Gastrocnemius medialis (tissue), 4 donors: ENCODE results near the gene ADSL. TPM values are rescaled to one million over a fixed set of nuclear protein-coding genes. Genes with fewer than 3 reads are reported as not detected.

Experiments used
- ATAC-seq, 2 donors: fragments of 150-250 bp; one replicate each; pipeline ENCODE4 v1.9.1; 2016
- DNase-seq, 2 donors: peaks; one replicate each; pipeline ENCODE4 v3.0.0-alpha.2; 2019
- H3K27ac ChIP-seq, 4 donors: fragments of 200-600 bp; sonication (generic); 1 replicate in 1 of 4; 2 replicates in 3 of 4; pipeline ENCODE4 v1.5.1; 2016 to 2018; ENCODE audit warnings: mild to moderate bottlenecking in 2 of 4, moderate library complexity in 1 of 4
- H3K27me3 ChIP-seq, 3 donors: fragments of 200-600 bp; sonication (generic) in 2 of 3; 1 replicate in 1 of 3; 2 replicates in 2 of 3; pipeline versions ENCODE4 v1.5.1 to v1.6.0; 2016 to 2019; ENCODE audit warnings: mild to moderate bottlenecking in 1 of 3, moderate library complexity in 1 of 3
- H3K36me3 ChIP-seq, 2 donors: fragments of 200-600 bp; sonication (generic) in 1 of 2; one replicate each; pipeline ENCODE4 v1.5.1; 2017 to 2018
- H3K4me1 ChIP-seq, 2 donors: fragments of 200-600 bp; sonication (generic) in 1 of 2; one replicate each; pipeline ENCODE4 v1.5.1; 2016 to 2017; ENCODE audit warnings: mild to moderate bottlenecking in 2 of 2
- H3K4me3 ChIP-seq, 4 donors: fragments of 200-600 bp; sonication (generic) in 3 of 4; 1 replicate in 1 of 4; 2 replicates in 3 of 4; pipeline ENCODE4 v1.5.1; 2016 to 2019; ENCODE audit warnings: mild to moderate bottlenecking in 2 of 4
- H3K9me3 ChIP-seq, 3 donors: fragments of 200-600 bp; sonication (generic) in 2 of 3; 1 replicate in 1 of 3; 2 replicates in 2 of 3; pipeline ENCODE4 v1.5.1; 2016 to 2019
- CTCF ChIP-seq, 5 experiments: fragments of 450-650 bp in 3 of 5; fragments of 200-600 bp in 2 of 5; sonication (generic) in 2 of 5; IDR thresholded peaks in 4 of 5; conservative IDR thresholded peaks in 1 of 5; 1 replicate in 4 of 5; 2 replicates in 1 of 5; pipeline ENCODE4 v1.5.1; 2016 to 2019; ENCODE audit warnings: antibody characterized with exemption in 5 of 5, mild to moderate bottlenecking in 3 of 5, moderate library complexity in 3 of 5
- POLR2A ChIP-seq, 2 donors: fragments of 450-650 bp; IDR thresholded peaks; one replicate each; pipeline ENCODE4 v1.6.1; 2017; ENCODE audit warnings: antibody characterized with exemption in 2 of 2, mild to moderate bottlenecking in 2 of 2, moderate library complexity in 2 of 2
- in situ Hi-C, 4 donors: fragments of 200-750 bp; cut with MboI; loops; one replicate each; pipeline versions ENCODE4 v1.15.0 to v1.8.0; 2017; ENCODE audit warnings: low sequenced_read_pairs in 4 of 4
- intact Hi-C: fragments of 100-400 bp; cut with DNase I; formaldehyde crosslinking; loops from one replicate; pipeline ENCODE4 v1.15.1; 2023; ENCODE audit warnings: low total_unique reads
- total RNA-seq, 4 donors: library from RNA; depleted of rRNA; stranded (reverse); fragments of >200 nt; gene quantifications; one replicate each; pipeline versions ENCODE4 v1.1.0 to v1.2.3, GENCODE V29; 2016

ADSL gene
- total RNA-seq, 4 donors from 2014 or later = 249 to 283 (median 262) TPM

DNA sequence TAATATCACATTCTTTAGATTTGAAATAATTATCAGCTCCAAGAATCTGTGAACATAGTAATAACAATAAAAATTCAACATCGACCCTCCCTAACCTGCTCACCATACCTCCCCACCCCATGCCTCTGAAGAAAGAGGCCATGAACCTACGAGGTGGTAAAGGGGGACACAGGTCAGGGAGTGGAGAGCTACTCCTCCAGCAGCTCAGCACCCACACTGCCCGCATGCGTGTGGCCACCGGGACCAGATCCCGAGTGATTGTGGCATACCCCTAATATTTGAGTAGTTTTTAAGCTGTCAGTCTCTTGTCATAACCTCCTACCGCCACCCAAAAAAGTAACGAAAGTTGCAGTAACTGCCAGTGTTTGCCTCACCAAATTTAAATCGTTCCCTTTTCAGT lies 16.8 kb upstream of the ADSL start:
- ATAC-seq = no peak
- TF ChIP-seq CTCF (IDR thresholded peaks at IDR 0.05 in 4 of 5, conservative IDR thresholded peaks at IDR 0.05 in 1 of 5) (no peak), POLR2A (IDR thresholded peaks at IDR 0.05) (no peak)
- DNase-seq = no peak
- peaks cover 0 to 8% of the 10 kb centered on the region in 2 donors for H3K36me3 ChIP-seq
- H3K4me1 ChIP-seq = peaks cover 5 to 6% of the 10 kb centered on the region in 2 donors
- in situ Hi-C loops (loop anchor here in 2 of 4 donors (25.0 kb wide), 1 partner anchor 792 kb away; the partner anchor contains the start of gene RPS19BP1 (in 2 of the 2)), intact Hi-C loops (no loop called here)
- no peaks in the 10 kb centered on the region for H3K9me3 ChIP-seq
- no peaks in the 10 kb centered on the region for H3K27me3 ChIP-seq
- H3K27ac ChIP-seq = no peak overlapping the region
- H3K4me3 ChIP-seq = no peak overlapping the region

DNA sequence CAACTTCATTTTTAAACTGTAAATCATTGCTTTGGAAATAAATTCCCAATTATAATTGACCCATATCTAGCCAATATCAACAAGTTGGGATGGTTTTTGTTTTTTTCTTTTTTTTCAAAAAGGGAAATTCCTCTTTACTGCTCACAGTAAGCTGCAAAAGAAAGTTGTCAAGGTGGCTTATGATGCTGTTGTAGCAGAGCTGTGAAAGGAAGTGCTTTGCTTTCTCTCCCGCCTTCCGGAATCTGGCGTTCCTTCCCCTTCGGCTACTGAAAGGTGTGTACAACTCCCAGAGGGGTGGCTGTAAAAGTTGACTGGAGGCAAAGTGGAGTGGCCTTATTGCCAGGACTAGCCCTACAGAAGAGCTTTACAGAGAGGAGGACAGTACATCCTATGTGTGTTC lies 16.2 kb upstream of the ADSL start:
- in situ Hi-C loops = loop anchor here in 2 of 4 donors (25.0 kb wide), 1 partner anchor 793 kb away; the partner anchor contains the start of gene RPS19BP1 (in 2 of the 2)
- H3K4me3 ChIP-seq = no peak overlapping the region
- H3K27ac ChIP-seq = no peak overlapping the region
- intact Hi-C loops = loop anchor here (5.0 kb wide), 1 partner anchor 83 kb away; no protein-coding TSS in a partner anchor
- no peak for ATAC-seq
- DNase-seq = no peak
- no peaks in the 10 kb centered on the region for H3K9me3 ChIP-seq
- H3K36me3 ChIP-seq = peaks cover 0 to 5% of the 10 kb centered on the region in 2 donors
- H3K27me3 ChIP-seq = no peaks in the 10 kb centered on the region
- peaks cover 5 to 6% of the 10 kb centered on the region in 2 donors for H3K4me1 ChIP-seq
- TF ChIP-seq CTCF (IDR thresholded peaks at IDR 0.05 in 4 of 5, conservative IDR thresholded peaks at IDR 0.05 in 1 of 5) (no peak), POLR2A (IDR thresholded peaks at IDR 0.05) (no peak)

GRCh38 chr22:40330615-40331014 lies 15.7 kb upstream of the ADSL start:
- DNase-seq (no peak), ATAC-seq (no peak)
- in situ Hi-C loops (loop anchor here in 2 of 4 donors (25.0 kb wide), 1 partner anchor 793 kb away; the partner anchor contains the start of gene RPS19BP1 (in 2 of the 2)), intact Hi-C loops (loop anchor here (5.0 kb wide), 1 partner anchor 83 kb away; no protein-coding TSS in a partner anchor)
- no peaks in the 10 kb centered on the region for H3K9me3 ChIP-seq
- H3K4me1 ChIP-seq = peaks cover 5 to 6% of the 10 kb centered on the region in 2 donors
- no peak overlapping the region for H3K27ac ChIP-seq
- no peaks in the 10 kb centered on the region for H3K36me3 ChIP-seq
- no peak for TF ChIP-seq CTCF (IDR thresholded peaks at IDR 0.05 in 4 of 5, conservative IDR thresholded peaks at IDR 0.05 in 1 of 5)
- no peak for TF ChIP-seq POLR2A (IDR thresholded peaks at IDR 0.05)
- H3K4me3 ChIP-seq = no peak overlapping the region
- no peaks in the 10 kb centered on the region for H3K27me3 ChIP-seq

DNA sequence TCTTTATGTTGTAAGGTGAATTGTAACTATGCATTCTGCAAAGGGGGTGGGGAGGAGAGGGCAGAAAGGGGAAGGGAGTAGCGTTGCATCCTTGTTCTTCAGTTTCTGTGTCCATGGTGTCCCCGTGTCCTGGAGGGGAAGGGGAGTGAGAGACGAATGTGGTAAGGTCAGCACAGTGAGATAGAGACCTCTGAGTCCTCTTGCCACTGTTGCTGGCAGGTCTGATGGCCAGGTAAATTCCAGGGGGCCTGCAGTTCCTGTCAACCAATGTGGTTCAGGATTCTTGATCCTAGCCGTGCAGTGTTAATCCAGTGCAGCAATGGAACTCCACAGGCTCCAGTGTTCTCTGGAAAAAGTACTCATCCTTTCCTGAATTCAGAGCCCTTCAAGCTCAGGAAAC lies 14.6 kb upstream of the ADSL start:
- no peak overlapping the region for H3K27ac ChIP-seq
- H3K4me1 ChIP-seq = peaks cover 5 to 6% of the 10 kb centered on the region in 2 donors
- intact Hi-C loops = loop anchor here (5.0 kb wide), 1 partner anchor 84 kb away; no protein-coding TSS in a partner anchor
- no peaks in the 10 kb centered on the region for H3K9me3 ChIP-seq
- no peaks in the 10 kb centered on the region for H3K36me3 ChIP-seq
- ATAC-seq = no peak
- in situ Hi-C loops = loop anchor here in 2 of 4 donors (25.0 kb wide), 1 partner anchor 794 kb away; the partner anchor contains the start of gene RPS19BP1 (in 2 of the 2)
- no peak overlapping the region for H3K4me3 ChIP-seq
- no peak for DNase-seq
- no peaks in the 10 kb centered on the region for H3K27me3 ChIP-seq
- no peak for TF ChIP-seq CTCF (IDR thresholded peaks at IDR 0.05 in 4 of 5, conservative IDR thresholded peaks at IDR 0.05 in 1 of 5)
- TF ChIP-seq POLR2A (IDR thresholded peaks at IDR 0.05) = no peak
